Measurements from ENCODE around the gene NINJ2.

Gene NINJ2

GRCh38 chr12:565589-566105, 97.6 kb downstream of the NINJ2 start:
- no peak for DNase-seq

- no peak for DNase-seq
These were observed 98.1 kb downstream of the NINJ2 start for GRCh38 chr12:565161-565560.

GRCh38 chr12:563787-564298, 99.4 kb downstream of the NINJ2 start:
- no peak for DNase-seq

- DNase-seq = no peak
These were observed 99.9 kb downstream of the NINJ2 start for GRCh38 chr12:563250-563781.

GRCh38 chr12:562634-563033, 100.6 kb downstream of the NINJ2 start:
- no peak for DNase-seq

- DNase-seq = no peak
These were observed 101.2 kb downstream of the NINJ2 start for GRCh38 chr12:561908-562593.

GRCh38 chr12:561391-561705, 101.9 kb downstream of the NINJ2 start:
- no peak for DNase-seq

- no peak for DNase-seq
These were observed 102.4 kb downstream of the NINJ2 start for GRCh38 chr12:560691-561390.

- no peak for DNase-seq
These were observed 103.3 kb downstream of the NINJ2 start for GRCh38 chr12:559906-560455.

GRCh38 chr12:559208-559905, 103.9 kb downstream of the NINJ2 start:
- DNase-seq = no peak

GRCh38 chr12:558580-558979, 104.7 kb downstream of the NINJ2 start:
- no peak for DNase-seq

- no peak for DNase-seq
These were observed 106.7 kb downstream of the NINJ2 start for GRCh38 chr12:556498-556897.

- no peak for DNase-seq
These were observed 109.3 kb downstream of the NINJ2 start for GRCh38 chr12:554001-554285.

GRCh38 chr12:553216-554000, 109.8 kb downstream of the NINJ2 start:
- no peak for DNase-seq

GRCh38 chr12:552466-552865, 110.8 kb downstream of the NINJ2 start:
- no peak for DNase-seq

- no peak for DNase-seq
These were observed 112.6 kb downstream of the NINJ2 start for GRCh38 chr12:550473-551260.

GRCh38 chr12:549476-550082, 113.7 kb downstream of the NINJ2 start:
- DNase-seq = no peak

GRCh38 chr12:547883-548470, 115.3 kb downstream of the NINJ2 start:
- DNase-seq = no peak

GRCh38 chr12:546920-547845, 116.1 kb downstream of the NINJ2 start:
- DNase-seq = peak; percentile 23
